Fibroblast of peridontal ligament (primary cell): ENCODE data around the gene SFMBT2.
"Not testable (repeated sequence)": the region's sequence is repeated elsewhere in the genome, so short reads cannot be mapped to it uniquely, and the experiment has no call there.

Source experiments
- DNase-seq: peaks from one replicate; pipeline ENCODE4 v3.0.0-alpha.2; 2010; ENCODE audit errors: extremely low read depth

The SFMBT2 gene

DNA sequence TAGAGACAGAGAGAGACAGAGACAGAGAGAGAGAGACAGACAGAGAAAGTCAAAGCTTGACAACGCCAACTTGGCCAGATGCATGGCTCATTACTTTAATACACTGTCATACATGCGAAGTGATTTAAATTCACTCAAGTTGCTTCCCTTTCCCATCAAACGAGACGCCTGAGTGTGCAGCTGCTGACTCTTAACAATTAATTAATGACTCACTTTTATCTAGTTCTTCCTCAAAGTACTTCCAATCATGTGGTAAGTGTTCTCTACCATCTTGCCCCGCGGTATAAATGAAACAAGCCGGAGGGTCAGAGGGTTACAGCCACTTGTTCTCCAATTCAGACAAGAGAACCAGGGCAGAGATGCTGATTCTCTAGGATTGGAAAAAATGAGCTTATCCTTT lies 90.8 kb downstream of the SFMBT2 start:
- no peak for DNase-seq

DNA sequence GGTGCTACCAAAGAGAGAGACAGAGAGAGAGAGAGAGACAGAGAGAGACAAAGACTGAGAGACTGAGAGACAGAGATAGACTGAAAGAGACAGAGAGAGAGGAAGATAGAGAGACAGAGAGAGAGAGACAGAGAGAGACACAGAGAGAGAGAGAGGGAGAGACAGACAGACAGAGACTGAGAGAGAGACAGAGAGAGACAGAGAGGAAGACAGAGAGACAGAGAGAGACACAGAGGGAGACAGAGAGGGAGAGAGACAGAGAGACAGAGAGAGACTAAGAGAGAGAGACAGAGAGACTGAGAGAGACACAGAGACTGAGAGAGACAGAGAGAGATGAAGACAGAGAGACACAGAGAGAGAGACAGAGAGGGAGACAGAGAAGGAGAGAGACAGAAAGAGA lies 91.2 kb downstream of the SFMBT2 start:
- DNase-seq, result no peak

GRCh38 chr10:7318836-7319235 lies 92.0 kb downstream of the SFMBT2 start:
- DNase-seq, result no peak

DNA sequence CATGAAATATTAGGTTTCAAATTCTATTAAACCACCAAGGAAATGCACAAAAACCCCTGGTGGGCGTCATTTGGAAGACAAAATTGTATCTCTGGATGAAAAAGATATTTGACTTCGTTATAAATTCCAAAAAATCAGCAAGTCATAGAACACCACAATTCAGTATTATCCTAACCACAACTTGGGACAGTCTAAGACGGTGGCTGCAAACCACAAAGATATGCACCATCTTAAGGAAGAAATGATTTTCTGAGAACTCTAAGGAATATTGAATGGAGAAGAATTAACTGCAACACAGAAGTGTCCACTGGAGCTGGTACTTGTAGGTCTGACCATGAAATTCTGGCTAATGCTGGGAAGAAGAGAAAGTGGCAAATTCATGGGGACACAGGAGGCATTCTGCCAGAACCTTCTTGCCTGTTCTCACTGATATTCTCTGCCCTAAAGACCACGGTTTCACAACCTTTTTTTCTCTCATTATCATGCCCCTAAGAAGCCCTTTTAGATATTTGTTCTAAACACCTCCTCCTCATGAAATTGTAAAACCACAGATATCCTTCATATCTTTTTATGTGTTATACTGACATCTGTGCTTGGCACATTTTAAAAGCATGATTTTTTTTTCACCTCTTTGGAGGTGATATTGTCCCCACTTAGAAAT lies 92.9 kb downstream of the SFMBT2 start:
- no peak for DNase-seq

DNA sequence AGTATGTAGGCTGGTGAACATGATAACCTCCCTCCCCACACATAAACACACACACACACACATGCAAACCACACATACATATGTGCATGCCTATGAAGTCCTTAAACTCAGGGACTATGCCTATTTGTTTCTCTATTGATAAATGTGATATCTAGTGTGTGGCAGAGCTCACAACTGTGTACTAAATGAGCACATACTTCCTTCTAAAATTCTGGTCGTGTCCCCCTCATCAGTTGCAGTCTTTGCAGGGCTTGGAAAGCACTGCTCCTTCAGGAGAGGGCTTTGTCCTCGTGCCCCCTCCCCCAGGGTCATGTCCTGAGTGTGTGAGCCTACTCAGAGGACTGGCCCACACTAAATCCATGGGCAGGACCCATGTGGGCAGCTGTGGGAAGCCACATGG lies 94.0 kb downstream of the SFMBT2 start:
- no peak for DNase-seq

DNA sequence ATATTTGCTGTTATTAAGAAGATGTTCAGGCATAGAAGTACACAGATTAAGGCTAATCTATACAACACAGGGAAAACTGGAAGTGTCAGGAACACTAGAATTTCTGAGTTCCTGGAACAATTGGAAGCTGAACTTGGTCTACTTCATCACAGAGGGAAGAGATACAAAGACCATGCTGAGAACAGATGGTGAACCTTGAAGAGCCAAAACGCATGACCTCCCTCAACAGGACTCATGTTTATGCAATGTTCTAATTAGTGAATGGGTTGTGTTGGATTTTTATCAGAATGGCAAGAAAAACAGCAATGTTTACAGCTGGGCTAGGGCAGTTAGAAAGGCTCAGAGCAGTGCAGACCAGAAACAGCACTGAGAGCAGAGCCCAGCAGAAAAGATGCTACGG lies 94.9 kb downstream of the SFMBT2 start:
- no peak for DNase-seq

DNA sequence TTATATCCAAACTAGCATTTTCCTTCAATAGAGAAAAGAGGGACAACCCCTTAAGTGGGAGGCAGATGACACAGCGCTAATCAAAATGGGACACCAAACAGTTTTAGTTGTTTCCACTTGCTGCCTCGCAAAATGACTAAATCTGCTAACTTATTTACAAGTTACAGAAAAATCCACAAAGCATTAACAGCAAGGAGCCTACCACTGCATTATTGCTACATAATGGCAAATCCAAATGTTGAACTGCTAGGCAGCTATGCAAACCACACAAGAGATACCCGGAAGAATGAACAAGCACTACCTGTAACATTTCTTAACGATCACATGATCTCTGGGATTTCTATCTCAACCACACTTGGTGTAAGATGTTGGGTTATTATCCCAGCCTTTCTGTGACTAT lies 96.7 kb downstream of the SFMBT2 start:
- DNase-seq, result no peak

DNA sequence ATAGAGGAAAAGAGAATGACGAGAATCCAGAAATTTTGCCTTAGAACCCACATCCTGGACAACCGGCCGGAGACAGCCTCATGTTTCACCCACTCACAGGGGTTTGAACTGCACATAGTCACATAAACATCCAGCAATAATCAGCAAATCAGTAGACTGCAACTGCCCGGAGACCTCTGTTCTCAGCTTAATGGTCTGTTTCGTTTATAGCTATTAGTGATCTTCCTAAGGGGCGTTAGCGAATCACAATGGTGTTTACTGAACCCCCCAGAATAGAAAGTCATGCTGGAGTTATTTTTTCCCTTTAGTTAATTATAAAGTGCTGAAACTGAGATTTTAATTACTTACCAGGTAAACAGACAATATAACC lies 98.4 kb downstream of the SFMBT2 start:
- no peak for DNase-seq

GRCh38 chr10:7311850-7312487 lies 98.9 kb downstream of the SFMBT2 start:
- DNase-seq, result not testable (repeated sequence)

- DNase-seq, result no peak
Measured at GRCh38 chr10:7311218-7311849, 99.5 kb downstream of the SFMBT2 start.

GRCh38 chr10:7310076-7310475 lies 100.8 kb downstream of the SFMBT2 start:
- no peak for DNase-seq

GRCh38 chr10:7308826-7309225 lies 102.0 kb downstream of the SFMBT2 start:
- DNase-seq, result no peak

- DNase-seq, result no peak
Measured at GRCh38 chr10:7306616-7307015, 104.2 kb downstream of the SFMBT2 start.

- no peak for DNase-seq
Measured at GRCh38 chr10:7306147-7306546, 104.7 kb downstream of the SFMBT2 start.

GRCh38 chr10:7305053-7305452 lies 105.8 kb downstream of the SFMBT2 start:
- DNase-seq, result no peak

- DNase-seq, result no peak
Measured at GRCh38 chr10:7304110-7304509, 106.7 kb downstream of the SFMBT2 start.

DNA sequence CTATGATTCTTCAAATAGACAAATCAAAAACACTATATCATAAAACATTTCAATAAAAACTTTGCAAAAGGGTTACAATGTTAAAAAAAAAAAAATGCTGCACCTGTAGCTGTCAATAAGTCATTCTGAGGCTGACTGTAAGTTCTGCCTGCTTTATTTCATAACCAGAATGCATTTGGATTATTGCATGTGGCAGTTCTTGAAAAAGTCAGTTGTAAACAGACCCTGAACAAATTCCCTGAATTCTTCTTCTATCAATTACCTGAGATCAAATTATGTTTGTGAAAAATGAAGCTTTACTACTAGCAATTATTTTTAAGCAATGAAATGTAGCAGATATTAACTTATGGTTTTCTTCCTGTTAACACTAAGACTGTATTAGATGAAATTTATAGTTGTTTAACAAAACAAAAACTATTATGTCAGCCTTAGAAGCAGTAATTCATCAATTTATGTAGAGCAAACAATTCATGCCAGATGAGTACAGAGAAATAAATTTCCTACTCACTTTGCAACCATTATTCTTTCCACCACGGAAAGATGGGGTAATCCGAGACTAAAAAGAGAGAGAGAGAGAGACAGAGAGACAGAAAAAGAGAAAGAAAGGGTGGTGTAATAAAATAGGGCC lies 107.8 kb downstream of the SFMBT2 start:
- DNase-seq, result no peak

DNA sequence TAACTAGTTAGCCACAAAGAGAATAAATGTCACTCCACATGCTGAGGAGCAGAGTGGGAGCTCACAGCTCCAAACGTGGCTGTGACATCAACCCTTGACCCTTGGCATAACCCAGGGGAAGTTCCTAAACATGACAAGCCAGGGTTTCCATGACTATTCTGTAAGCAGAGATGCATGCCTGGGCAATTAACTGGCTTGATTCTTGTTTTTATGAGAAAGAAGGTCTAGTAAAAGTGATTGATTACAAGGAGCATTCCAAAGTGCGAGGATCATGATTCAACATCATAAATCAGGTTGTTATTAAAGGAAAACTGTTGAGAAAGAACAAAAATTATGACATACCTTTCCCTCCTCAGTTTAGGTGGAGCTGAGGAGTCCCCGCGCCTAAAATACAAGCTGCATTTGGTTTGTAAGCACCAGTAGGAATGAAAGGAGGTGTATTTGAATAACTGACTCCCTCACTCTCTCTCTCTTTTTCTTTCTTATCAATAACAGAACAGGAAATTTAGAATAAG lies 108.4 kb downstream of the SFMBT2 start:
- DNase-seq, result no peak

- no peak for DNase-seq
Measured at GRCh38 chr10:7301006-7301778, 109.6 kb downstream of the SFMBT2 start.

- no peak for DNase-seq
Measured at GRCh38 chr10:7300384-7300971, 110.4 kb downstream of the SFMBT2 start.

- DNase-seq, result not testable (repeated sequence)
Measured at GRCh38 chr10:7299601-7300325, 111.1 kb downstream of the SFMBT2 start.
